DLD1 (cell line): ENCODE measurements around the gene REV1.
"Not testable (repeated sequence)": the region's sequence is repeated elsewhere in the genome, so short reads cannot be mapped to it uniquely, and the experiment has no call there.

ENCODE experiments used
- in situ Hi-C: cut with HindIII; loops from 2 replicates; pipeline ENCODE4 v1.10.0; 2017; ENCODE audit warnings: low sequenced_read_pairs

Gene REV1

DNA sequence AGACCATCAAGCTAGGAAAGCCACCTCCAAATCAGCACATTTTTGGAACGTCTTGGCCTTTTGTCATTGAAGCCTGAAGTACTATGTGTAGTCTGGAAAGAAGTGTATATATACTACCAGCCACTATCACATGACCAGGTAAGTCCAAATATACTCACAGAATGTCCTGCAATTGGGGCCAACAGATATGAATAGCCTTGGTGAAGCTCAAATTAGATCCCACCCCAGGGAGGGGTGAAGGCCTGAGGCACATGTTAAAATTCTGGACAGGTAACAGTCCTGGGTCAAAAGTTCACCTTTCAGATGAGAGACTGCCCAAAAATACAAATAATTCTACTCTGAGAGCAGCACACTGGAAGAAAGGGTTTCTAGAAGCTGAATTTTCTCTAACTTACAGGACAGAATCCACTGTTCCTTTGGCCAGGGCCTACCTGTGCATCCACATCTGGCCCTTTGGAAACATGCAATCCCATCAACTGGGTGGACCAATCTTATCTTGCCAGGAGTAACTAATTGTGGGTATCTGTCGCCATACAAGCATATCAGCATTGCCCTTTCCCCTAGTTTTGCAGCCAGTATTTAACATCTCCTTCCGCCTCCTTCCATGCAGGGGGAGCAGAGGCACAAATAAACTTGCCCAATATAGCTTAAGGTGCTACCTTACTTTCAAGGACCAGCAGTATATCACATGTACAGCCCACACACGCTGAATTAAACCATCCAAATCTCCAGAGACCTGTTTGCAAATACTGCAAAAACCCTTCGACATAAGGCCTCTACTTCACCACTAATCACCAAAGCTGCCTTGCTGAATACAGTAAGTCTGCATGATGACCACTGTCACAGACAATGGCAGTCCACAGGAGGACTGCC is 84.8 kb downstream of the REV1 start:
- in situ Hi-C loops, result no loop called here

DNA sequence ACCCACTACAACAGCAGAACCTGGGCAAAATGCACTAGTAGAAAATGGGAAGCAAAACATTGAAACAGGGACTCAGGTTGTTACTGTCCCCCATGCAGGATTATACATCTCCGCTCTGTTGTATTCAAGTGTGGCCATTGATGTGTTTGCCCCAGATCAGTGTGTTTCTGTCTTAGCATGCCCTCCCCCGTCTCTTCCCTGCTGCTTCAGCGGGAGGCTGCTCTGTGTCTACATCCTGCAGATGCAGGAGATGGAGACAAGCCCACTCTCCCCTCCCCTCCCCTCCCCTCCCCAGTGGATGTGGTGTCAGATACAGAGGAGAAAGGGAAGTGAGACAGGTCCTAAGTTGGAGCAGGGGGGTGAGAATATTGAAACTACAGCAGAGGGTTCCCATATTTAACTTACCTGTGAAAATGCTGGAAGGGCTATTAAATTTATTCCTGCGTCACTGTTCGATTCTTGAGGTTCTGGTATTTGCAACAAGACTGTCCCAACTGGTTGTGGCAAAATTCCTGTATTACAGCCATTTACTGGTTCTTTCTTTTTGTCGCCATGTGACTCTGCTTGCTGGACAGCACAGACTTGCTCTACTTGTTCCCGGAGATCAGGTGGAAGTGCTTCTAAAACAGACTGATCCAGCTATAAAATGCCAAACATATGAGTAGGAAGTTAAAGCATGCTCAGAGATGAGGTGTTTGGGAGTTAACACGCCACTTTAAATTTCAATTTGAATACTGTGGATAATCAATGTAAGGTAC is 85.6 kb downstream of the REV1 start:
- in situ Hi-C loops, result no loop called here

DNA sequence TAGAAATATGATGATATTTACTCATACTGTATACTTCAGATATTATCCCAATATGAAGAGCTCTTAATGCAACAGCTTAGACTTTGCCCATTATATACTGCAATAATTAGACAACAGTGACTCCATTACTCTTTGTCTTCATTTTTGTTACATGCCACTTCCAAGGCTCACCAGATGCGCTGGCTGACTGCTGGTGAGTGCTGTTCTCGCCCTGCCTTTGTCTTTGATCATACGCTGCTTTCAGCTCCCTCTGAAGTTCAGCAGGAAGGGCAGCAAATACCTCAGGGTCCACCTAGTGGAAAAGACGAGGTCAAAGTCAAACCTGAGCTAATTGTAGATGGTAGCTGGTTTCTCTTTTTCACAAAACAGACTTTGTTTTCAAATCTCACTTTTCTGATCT is 86.3 kb downstream of the REV1 start:
- in situ Hi-C loops, result no loop called here

DNA sequence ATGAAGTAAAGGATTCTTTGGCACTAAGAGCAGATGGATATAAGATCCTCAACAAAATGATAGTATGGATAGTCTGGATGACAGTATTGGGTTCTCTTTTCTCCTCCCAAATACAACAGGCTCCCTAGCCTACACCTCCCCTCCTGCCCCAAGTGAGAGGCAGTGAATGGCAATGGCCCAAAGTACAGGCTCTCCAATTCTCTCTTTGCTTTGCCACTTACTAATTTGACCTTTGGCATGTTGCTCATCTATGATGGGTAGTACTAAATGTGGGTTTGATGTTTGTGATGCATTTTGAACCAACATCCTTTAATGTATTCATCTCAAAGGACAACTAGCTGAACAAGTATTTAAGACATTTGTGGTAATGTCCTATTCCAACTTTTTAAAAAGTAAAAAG is 86.7 kb downstream of the REV1 start:
- in situ Hi-C loops, result no loop called here

DNA sequence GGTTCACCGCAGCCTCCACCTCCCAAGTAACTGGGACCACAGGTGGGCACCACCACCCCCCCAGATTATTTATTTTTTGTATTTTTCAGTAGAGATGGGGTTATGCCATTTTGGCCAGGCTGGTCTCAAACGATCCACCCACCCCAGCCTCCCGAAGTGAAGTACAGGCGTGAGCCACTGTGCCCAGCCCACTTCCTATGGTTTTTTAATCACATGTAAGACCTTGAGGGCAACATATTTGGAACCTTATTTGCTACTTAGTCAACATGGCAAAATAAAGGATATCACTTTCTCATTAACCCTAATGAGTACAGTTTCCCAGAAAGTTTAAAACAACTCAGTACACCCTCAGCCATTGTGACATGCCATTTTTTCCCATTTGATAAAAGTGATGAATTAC is 88.0 kb downstream of the REV1 start:
- in situ Hi-C loops, result no loop called here

DNA sequence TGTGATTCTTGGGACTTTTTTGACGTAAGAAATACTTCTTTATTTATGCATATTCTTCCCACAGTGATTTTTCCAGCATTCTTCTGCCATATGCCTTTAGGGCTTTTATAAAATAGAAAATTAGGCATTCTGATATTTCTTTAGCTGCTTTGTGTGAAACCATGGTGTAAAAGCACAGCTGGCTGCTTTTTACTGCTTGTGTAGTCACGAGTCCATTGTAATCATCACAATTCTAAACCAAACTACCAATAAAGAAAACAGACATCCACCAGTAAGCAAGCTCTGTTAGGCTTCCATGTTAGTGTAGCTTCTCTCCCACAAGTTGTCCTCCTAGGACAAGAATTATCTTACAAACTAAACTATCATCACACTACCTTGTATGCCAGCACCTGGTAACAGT is 90.0 kb downstream of the REV1 start:
- in situ Hi-C loops, result no loop called here

DNA sequence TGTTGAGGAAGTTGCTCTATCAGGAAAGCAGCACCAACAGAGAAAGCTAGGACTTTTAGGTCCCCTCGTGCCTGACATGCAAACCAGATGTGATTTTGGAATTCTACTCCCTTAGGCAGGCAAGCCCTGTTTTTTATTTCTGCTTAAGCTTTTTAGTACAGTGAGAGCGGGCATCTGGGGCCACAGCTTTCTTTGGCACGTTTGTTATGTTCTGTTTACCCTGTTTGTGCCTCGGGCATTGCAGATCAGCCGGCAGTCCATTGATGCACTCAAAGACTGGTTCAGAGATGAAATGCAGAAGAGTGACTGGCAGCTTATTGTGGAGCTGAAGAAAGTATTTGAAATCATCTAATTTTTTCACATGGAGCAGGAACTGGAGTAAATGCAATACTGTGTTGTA is 90.8 kb downstream of the REV1 start:
- in situ Hi-C loops, result no loop called here

DNA sequence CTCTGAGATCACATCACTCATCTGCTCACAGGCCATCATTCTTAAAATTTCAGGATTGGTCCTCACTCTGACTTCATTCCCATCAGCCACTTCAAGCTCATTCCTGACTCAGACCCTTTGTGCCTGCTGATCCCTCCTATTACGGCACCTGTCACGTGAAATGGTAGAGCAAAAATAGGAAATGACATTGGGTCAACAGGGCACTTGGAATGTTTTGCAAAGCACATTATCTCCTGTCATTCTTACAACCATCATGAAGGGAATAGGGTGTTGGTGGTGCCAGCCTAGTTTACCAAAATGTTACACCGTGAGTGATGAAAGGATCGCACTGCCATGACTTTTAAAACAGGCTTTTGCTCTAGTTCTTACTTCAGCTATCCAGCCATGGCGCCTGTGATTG is 91.5 kb downstream of the REV1 start:
- in situ Hi-C loops, result no loop called here

DNA sequence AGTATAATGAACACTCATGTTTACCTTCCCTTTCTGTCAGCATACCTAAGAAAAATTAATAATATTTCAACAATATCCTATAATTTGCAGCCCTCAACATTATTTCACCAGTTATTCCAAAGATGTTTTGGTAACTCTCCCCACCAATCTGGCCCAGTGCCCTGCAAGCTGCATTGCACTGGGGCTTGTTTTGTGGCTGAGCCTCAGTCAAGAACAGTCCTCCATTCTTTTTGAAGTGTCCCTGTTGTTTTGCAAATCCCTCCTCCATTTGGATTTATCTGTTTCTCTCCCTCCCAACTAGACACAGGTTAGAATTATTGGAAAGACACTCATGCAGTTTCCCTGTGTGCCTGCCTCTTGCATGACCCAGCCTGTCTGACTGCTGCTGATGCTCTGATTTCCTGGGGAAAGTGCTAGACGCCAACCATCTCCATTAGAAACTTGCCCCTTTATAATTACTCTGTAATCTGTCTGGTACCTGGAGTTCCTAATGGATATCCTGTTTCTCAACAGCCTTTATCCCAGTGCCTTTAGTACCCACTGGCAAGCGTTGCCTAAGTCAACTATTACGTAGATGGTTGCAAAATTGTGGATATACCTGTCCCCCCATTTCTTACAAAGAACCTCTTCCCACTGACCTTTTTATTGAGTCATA is 92.4 kb downstream of the REV1 start:
- in situ Hi-C loops, result no loop called here

DNA sequence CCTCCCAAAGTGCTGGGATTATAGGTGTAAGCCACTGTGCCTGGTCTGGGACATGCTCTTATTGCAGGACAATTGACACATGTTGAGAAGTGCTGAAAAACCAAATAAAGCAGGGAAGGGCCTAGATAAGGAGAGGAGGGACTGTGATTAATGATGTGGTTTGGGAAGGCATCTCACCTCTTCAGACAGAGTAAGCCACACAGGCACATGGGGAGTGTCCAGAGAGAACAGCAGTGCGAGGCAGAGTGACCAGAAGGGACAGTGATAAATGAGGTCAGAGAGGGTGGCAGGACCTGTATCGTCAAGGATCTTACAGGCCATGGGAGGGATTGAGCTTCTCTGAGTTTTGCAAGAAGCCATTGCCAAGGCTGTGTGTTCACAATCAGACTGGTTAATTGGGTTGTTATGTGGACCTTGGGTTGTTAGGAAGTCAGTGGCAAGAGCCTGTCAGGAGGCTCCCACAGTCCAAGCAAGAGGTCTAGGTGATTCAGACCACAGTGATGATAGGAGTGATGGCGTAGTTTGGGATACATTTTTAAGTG is 94.2 kb downstream of the REV1 start:
- in situ Hi-C loops, result no loop called here

DNA sequence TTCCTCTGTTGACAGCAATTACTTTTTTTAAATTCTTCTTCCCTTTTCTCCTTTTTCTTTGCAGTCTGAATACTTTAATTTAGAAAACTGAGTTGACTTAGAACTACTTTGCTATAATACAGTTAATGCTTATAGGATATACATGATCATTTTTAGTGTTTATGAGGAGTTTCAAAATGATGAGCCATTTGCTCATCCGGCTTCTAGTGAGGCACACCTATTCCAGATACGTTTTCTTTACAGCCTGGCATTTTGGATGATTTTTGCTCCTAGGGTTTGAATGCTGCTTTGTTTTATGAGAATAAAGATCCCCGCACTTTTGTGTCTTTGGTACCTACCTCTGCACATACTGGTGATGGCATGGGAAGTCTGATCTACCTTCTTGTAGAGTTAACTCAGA is 99.9 kb downstream of the REV1 start:
- in situ Hi-C loops, result no loop called here

DNA sequence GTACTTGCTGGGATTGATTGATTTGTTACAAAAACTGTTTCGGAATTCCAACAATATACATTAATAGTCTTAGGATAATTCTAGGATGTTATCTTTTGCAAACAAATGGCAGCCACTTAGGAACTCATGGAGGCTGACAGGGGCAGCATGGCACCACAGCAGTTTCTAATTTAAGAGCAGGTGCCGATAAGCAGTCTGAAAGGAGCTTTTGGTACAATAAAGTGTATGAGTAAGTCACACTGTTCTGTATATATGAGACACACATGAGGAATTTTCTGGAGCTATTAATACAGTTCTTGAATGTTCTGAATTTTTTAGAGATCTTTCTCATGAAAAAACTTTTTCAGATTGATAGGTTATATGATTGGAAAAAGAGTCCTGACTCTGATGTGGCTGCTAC is 100.4 kb downstream of the REV1 start:
- in situ Hi-C loops, result no loop called here

DNA sequence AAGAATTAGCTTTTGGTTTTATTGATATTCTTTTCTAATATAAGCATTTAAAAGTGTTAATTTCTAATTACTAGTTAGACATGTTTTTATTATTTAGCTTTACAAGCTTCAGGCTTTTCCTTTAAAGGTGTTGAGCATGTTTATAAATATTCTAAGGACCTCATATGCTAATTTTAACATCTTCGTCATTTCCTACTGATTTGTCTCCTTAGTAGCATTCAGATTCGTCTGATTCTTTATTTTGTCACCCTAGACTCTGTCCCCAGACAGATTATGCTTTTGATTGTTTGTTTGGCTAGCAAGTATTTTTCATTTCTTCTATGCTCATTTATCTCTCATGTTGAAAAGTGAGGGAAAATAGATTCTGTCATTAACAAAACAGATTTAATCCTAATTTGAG is 100.9 kb downstream of the REV1 start:
- in situ Hi-C loops, result no loop called here

DNA sequence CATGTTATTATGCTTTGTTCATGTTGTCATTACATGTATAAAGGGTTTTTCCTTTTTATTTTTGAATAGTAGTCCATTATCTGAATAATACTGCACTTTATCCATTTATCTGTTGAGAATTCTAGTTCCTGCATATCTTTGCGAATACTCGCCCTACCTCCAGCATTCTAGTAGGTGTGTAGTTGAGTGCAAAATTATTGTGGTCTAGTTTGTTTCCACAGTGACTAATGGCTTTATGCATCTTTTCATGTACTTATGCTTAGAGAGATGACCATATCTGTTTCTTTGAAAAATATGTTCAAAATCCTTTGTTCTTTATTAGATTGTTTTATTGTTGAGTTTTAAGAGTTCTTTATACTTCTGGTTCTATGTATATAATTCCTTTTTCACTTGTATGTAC is 103.8 kb downstream of the REV1 start:
- in situ Hi-C loops, result no loop called here

DNA sequence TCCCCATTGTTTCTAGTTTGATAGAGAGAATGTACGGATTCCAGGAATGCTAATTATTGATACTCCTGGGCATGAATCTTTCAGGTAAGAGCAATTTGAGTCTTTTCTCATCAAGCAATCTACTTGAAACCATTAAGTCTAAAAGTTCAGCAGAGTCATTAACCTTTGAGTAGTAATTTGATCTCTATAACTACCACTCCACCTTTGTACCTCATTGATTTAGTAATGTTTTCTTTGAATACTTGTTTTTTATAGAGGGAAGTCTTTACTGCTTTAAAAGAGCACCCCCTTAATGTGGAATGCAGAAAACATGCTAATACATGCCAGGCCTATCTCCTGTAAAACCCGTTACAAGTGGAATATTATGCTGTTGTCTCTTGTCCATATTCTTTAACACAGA is 107.7 kb downstream of the REV1 start:
- in situ Hi-C loops, result no loop called here

DNA sequence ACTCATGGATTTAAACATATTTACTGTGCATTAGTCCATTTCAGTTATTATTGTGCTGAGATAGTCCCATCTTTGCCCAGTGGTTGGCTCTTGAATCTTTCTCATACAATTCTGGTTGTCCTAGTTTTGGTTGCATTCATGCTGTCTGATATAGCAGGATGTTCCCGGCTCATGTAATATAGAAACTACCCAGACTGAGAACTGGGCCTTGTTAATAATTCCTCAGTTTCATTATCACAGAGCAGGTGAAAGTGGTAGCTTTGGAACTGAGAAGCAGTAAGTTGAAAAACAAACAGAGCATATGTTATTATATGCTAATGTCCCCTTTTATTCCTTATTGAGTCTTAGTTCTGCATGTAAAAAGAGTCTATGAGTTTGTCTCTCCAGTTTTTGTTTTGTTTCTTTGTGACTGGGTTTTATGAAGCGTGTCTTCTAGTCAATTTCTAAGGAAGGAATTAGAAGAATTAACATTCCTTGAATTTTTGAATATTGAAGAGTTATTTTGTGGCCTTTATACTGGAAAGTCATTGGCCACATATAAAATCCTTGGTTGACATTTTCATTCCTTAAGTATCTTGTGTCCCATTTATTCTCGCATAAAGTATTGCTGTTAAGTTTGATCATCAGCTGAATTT is 109.3 kb downstream of the REV1 start:
- in situ Hi-C loops, result no loop called here

DNA sequence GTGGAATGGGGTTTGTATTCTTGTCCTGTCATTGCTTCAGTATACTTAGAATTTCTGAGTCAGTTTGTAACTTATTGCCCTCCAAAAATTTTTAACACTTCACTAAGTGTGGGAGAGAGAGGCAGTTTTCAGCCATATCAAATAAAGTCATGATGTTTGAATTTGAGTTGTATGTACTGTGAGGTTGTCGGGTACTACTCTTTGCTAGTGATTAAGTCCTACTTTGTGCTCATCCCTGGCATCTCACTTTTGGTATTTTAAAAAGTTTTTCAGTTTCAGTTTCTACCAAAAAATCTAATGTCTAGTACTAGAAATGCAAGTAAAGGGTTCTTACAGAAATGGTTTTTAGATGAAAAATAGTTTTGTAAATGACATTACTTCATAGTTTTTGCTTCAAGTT is 111.9 kb downstream of the REV1 start:
- in situ Hi-C loops, result no loop called here

DNA sequence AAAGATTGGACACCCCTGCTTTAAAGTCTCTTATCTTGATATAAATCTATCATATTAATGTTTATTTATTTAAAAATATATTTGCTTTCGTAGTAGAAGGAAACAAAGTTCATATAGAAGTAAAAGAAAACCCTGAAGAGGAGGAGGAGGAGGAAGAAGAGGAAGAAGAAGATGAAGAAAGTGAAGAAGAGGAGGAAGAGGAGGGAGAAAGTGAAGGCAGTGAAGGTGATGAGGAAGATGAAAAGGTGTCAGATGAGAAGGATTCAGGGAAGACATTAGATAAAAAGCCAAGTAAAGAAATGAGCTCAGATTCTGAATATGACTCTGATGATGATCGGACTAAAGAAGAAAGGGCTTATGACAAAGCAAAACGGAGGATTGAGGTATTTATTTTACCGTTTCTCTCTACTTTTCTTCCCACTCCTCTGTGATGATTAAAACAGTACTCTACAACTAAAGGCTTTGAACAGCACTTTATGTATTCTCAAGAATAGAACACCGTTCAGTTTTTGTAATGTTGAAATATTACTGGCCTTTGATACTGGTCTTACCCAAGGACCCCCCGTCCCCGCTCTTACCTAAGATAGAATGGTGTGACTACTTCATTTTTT is 113.5 kb downstream of the REV1 start:
- in situ Hi-C loops, result no loop called here

DNA sequence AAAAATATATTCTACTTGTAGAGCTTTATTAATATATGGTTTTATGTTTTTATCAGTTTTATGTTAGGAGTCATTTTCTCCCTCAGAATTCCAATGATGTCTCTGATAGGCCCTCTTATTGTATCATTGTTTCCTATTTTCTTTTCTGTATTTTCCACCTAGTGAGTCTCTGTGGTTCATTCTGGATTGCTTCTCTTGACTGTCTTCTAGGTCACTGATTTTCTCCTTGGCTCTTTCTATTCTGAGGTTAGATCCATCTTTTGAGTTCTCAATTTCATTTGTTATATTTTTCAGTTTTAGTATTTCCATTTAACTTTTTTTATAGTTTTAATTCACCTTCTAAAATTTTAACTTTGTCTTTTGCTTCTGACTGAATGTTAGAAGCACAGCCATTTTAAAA is 115.1 kb downstream of the REV1 start:
- in situ Hi-C loops, result no loop called here

DNA sequence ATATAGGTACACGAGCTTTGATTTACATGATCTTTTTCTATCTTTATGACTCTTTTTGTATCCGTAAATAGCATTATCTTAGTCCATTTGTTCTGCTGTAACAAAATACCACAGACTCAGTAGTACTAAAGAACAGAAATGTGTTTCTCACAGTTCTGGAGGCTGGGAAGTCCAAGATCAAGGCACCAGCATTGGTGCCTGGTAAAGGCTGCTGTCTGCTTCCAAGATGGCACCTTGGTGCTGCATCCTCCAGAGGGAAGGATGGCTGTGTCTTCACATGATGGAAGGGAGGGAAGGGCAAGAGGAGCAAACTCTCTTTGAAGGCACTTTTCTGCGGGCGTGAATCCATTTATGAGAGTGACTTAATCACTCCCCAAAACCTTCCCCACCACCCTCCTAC is 116.7 kb downstream of the REV1 start:
- in situ Hi-C loops, result no loop called here

DNA sequence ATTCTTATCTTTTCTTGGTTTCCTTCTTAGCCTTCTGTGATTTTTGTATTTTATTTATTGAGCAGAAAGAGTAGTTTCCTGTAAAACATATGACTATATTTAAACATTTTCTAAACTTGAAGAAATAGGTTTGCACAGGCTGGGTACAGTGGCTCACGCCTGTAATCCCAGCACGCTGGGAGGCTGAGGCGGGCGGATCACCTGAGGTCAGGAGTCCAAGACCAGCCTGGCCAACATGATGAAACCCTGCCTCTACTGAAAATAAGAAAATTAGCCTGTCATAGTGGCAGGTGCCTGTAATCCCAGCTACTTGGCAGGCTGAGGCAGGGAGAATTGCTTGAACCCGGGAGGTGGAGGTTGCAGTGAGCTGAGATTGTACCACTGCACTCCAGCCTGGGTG is 121.0 kb downstream of the REV1 start:
- in situ Hi-C loops, result not testable (repeated sequence)
